Activated T-helper 9 cell treated with anti-CD3 and anti-CD28 coated beads, Interleukin-2, amount 50 U/mL, for 16 hours (primary cell): ENCODE measurements around the gene ARHGDIG.
"Not testable (repeated sequence)": the region's sequence is repeated elsewhere in the genome, so short reads cannot be mapped to it uniquely, and the experiment has no call there.

Source experiments
- DNase-seq: peaks from one replicate; pipeline ENCODE4 v3.0.0-alpha.2; 2020; ENCODE audit warnings: low read depth

The ARHGDIG gene

GRCh38 chr16:330741-331140 is 50.4 kb downstream of the ARHGDIG start:
- DNase-seq, result no peak

GRCh38 chr16:331181-331814 is 50.9 kb downstream of the ARHGDIG start:
- DNase-seq, result not testable (repeated sequence)
